Measurements from ENCODE around the gene ASB4.
"Not testable (repeated sequence)": the region's sequence is repeated elsewhere in the genome, so short reads cannot be mapped to it uniquely, and the experiment has no call there.

Gene ASB4

GRCh38 chr7:95527033-95527775 lies 41.5 kb downstream of the ASB4 start:
- DNase-seq (ENCODE audit: low spot score) = peak; percentile 81

- no peak for DNase-seq (ENCODE audit: low spot score)
Observed at GRCh38 chr7:95527776-95528250, 42.1 kb downstream of the ASB4 start.

GRCh38 chr7:95529701-95530100 lies 44.0 kb downstream of the ASB4 start:
- DNase-seq (ENCODE audit: low spot score) = no peak

GRCh38 chr7:95530881-95531280 lies 45.1 kb downstream of the ASB4 start:
- DNase-seq (ENCODE audit: low spot score) = no peak

- DNase-seq (ENCODE audit: low spot score) = no peak
Observed at GRCh38 chr7:95531605-95532219, 46.0 kb downstream of the ASB4 start.

GRCh38 chr7:95534796-95535195 lies 49.1 kb downstream of the ASB4 start:
- no peak for DNase-seq (ENCODE audit: low spot score)

GRCh38 chr7:95535662-95536061 lies 49.9 kb downstream of the ASB4 start:
- DNase-seq (ENCODE audit: low spot score) = no peak

- DNase-seq (ENCODE audit: low spot score) = no peak
Observed at GRCh38 chr7:95536656-95537311, 51.0 kb downstream of the ASB4 start.

- no peak for DNase-seq (ENCODE audit: low spot score)
Observed at GRCh38 chr7:95537468-95537867, 51.7 kb downstream of the ASB4 start.

- DNase-seq (ENCODE audit: low spot score) = no peak
Observed at GRCh38 chr7:95539426-95539825, 53.7 kb downstream of the ASB4 start.

- no peak for DNase-seq (ENCODE audit: low spot score)
Observed at GRCh38 chr7:95540366-95540765, 54.6 kb downstream of the ASB4 start.

- no peak for DNase-seq (ENCODE audit: low spot score)
Observed at GRCh38 chr7:95543312-95543711, 57.6 kb downstream of the ASB4 start.

- DNase-seq (ENCODE audit: low spot score) = no peak
Observed at GRCh38 chr7:95544171-95544570, 58.4 kb downstream of the ASB4 start.

- peak; percentile 77 for DNase-seq (ENCODE audit: low spot score)
Observed at GRCh38 chr7:95545007-95545615, 59.4 kb downstream of the ASB4 start.

GRCh38 chr7:95545673-95546072 lies 59.9 kb downstream of the ASB4 start:
- no peak for DNase-seq (ENCODE audit: low spot score)

- DNase-seq (ENCODE audit: low spot score) = no peak
Observed at GRCh38 chr7:95546647-95547046, 60.9 kb downstream of the ASB4 start.

GRCh38 chr7:95547361-95548348 lies 61.9 kb downstream of the ASB4 start:
- DNase-seq (ENCODE audit: low spot score) = no peak

GRCh38 chr7:95549818-95550529 lies 64.2 kb downstream of the ASB4 start:
- DNase-seq (ENCODE audit: low spot score) = peak; percentile 56

GRCh38 chr7:95550546-95550945 lies 64.8 kb downstream of the ASB4 start:
- DNase-seq (ENCODE audit: low spot score) = no peak

GRCh38 chr7:95552010-95552926 lies 66.5 kb downstream of the ASB4 start:
- not testable (repeated sequence) for DNase-seq (ENCODE audit: low spot score)
